OCI-LY7 (cell line): ENCODE data around the gene ARMC9. TPM values are rescaled to one million over a fixed set of nuclear protein-coding genes. Genes with fewer than 3 reads are reported as not detected.

Experiments
- BruUV-seq: library from RNA; stranded (reverse); fragments of 400-500 nt; replicated peaks from 2 replicates; lab custom pipeline; 2021; lab: Mats Ljungman, UMichigan
- CTCF ChIA-PET: fragments of 300-600 bp; sonication (Branson Sonifier 250); formaldehyde crosslinking; loops from one replicate; lab custom pipeline; 2022; ENCODE audit warnings: antibody characterized with exemption; ENCODE audit not compliant: unreplicated experiment; lab: Charles Lee
- POLR2A ChIA-PET: fragments of 300-600 bp; sonication (Branson Sonifier 250); formaldehyde crosslinking; loops from one replicate; lab custom pipeline; 2022; ENCODE audit warnings: antibody characterized with exemption; lab: Charles Lee
- DNase-seq: peaks from one replicate; pipeline ENCODE4 v3.0.0-alpha.2; 2015; ENCODE audit warnings: low spot score
- H2AFZ ChIP-seq: fragments of 200-600 bp; sonication (generic), shearing (Covaris generic); 2 replicates; pipeline ENCODE4 v1.6.1; 2014; ENCODE audit warnings: mild to moderate bottlenecking, antibody characterized with exemption, low read length, moderate library complexity
- H3K27ac ChIP-seq: fragments of 200-600 bp; sonication (generic); 2 replicates; pipeline ENCODE4 v1.5.1; 2014; ENCODE audit warnings: mixed run types, low read depth, mild to moderate bottlenecking, moderate library complexity, low read length, inconsistent platforms; ENCODE audit not compliant: poor library complexity, severe bottlenecking
- H3K36me3 ChIP-seq: fragments of 200-600 bp; sonication (generic); 2 replicates; pipeline ENCODE4 v1.6.1; 2014; ENCODE audit warnings: mild to moderate bottlenecking, antibody characterized with exemption, low read length, moderate library complexity, mixed read lengths; ENCODE audit not compliant: insufficient read depth
- H3K4me1 ChIP-seq: fragments of 200-600 bp; sonication (generic); 2 replicates; pipeline ENCODE4 v1.5.1; 2014; ENCODE audit warnings: mild to moderate bottlenecking, low read length; ENCODE audit not compliant: insufficient read depth, poor library complexity, severe bottlenecking
- H3K4me2 ChIP-seq: fragments of 200-600 bp; sonication (generic); 2 replicates; pipeline ENCODE4 v1.6.1; 2014; ENCODE audit warnings: mild to moderate bottlenecking, low read length
- H3K4me3 ChIP-seq: fragments of 200-600 bp; sonication (generic); 2 replicates; pipeline ENCODE4 v1.5.1; 2014; ENCODE audit warnings: mild to moderate bottlenecking, low read depth, low read length; ENCODE audit not compliant: poor library complexity, severe bottlenecking
- H3K79me2 ChIP-seq: fragments of 200-600 bp; sonication (generic); 2 replicates; pipeline ENCODE4 v1.6.1; 2016; ENCODE audit warnings: low read depth, mild to moderate bottlenecking, low read length, moderate library complexity, mixed read lengths; ENCODE audit not compliant: insufficient read depth
- H3K9me2 ChIP-seq: fragments of 200-600 bp; sonication (generic); 2 replicates; pipeline ENCODE4 v1.6.1; 2016; ENCODE audit warnings: mild to moderate bottlenecking, low read length, mixed read lengths; ENCODE audit not compliant: insufficient read depth
- H3K9me3 ChIP-seq: fragments of 200-600 bp; sonication (generic); 2 replicates; pipeline ENCODE4 v1.6.1; 2014; ENCODE audit warnings: mild to moderate bottlenecking, mixed run types, low read length, mixed read lengths
- H4K20me1 ChIP-seq: fragments of 200-600 bp; sonication (generic); 2 replicates; pipeline ENCODE4 v1.6.1; 2014; ENCODE audit warnings: mild to moderate bottlenecking, antibody characterized with exemption, low read length, moderate library complexity, mixed read lengths; ENCODE audit not compliant: insufficient read depth
- EZH2phosphoT487 ChIP-seq: fragments of 200-600 bp; sonication (generic); IDR thresholded peaks from 2 replicates; pipeline ENCODE4 v1.6.1; 2018; ENCODE audit warnings: low read depth, borderline replicate concordance, mild to moderate bottlenecking, mixed run types, antibody characterized with exemption, low read length, moderate library complexity, mixed read lengths
- intact Hi-C: fragments of 100-400 bp; cut with micrococcal nuclease; formaldehyde crosslinking; loops from one replicate; pipeline ENCODE4 v1.10.0; 2022; ENCODE audit not compliant: unreplicated experiment
- total RNA-seq, 2 experiments: library from RNA; depleted of rRNA in 1 of 2; stranded (reverse); fragments of >200 nt in 1 of 2; shearing (Covaris generic) in 1 of 2; gene quantifications; 2 replicates each; pipeline ENCODE4 v1.2.3, GENCODE V29; 2014 to 2022
- TF ChIP-seq, protein P1 (sequence below): fragments of 200-600 bp; sonication (generic); conservative IDR thresholded peaks from 2 replicates; pipeline ENCODE4 v1.5.1; 2014; ENCODE audit warnings: mild to moderate bottlenecking, antibody characterized with exemption, low read length, moderate library complexity, mixed read lengths

ARMC9 gene
- total RNA-seq, 2 experiments from 2014 or later = 6.6 to 12.2 TPM

DNA sequence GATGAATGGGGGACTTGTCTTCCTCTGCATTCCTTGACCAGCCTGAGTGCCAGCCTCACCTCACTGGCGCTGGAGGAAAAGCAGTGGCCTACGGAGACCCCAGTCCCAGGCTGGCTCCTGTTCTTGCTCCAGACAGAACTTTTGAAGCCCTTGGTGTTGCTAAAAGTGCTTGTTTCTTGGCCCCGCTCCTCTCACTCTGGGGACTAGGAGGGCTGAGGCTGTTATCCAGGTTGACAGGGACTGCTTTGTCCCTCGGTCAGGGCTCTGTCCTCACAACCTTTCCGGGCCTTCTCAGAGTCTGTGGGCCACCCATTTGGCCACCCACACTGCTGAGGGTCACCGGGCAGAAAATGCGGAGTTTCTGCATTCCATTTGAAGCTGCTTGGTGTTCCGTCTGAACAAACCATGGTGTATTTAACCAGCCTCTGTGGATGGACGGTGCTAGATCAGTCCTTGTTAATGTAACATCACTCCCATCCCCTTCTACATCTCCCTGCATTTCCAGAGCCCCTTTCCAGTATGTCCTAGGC is 222.7 kb downstream of the ARMC9 start:
- no peaks in the 10 kb centered on the region for H3K9me3 ChIP-seq
- H3K79me2 ChIP-seq = no peaks in the 10 kb centered on the region
- POLR2A ChIA-PET = no interaction called here
- no peak for DNase-seq
- BruUV-seq = no TSS peak
- intact Hi-C loops = no loop called here
- H3K27ac ChIP-seq = no peak overlapping the region
- CTCF ChIA-PET = no interaction called here
- no peaks in the 10 kb centered on the region for H3K36me3 ChIP-seq
- H3K9me2 ChIP-seq = no peaks in the 10 kb centered on the region
- H3K4me1 ChIP-seq = no peaks in the 10 kb centered on the region
- H2AFZ ChIP-seq = no peak overlapping the region
- H3K4me3 ChIP-seq = no peak overlapping the region
- H3K4me2 ChIP-seq = no peak overlapping the region
- TF ChIP-seq, protein P1, sequence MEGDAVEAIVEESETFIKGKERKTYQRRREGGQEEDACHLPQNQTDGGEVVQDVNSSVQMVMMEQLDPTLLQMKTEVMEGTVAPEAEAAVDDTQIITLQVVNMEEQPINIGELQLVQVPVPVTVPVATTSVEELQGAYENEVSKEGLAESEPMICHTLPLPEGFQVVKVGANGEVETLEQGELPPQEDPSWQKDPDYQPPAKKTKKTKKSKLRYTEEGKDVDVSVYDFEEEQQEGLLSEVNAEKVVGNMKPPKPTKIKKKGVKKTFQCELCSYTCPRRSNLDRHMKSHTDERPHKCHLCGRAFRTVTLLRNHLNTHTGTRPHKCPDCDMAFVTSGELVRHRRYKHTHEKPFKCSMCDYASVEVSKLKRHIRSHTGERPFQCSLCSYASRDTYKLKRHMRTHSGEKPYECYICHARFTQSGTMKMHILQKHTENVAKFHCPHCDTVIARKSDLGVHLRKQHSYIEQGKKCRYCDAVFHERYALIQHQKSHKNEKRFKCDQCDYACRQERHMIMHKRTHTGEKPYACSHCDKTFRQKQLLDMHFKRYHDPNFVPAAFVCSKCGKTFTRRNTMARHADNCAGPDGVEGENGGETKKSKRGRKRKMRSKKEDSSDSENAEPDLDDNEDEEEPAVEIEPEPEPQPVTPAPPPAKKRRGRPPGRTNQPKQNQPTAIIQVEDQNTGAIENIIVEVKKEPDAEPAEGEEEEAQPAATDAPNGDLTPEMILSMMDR = no peak
- no peak for TF ChIP-seq EZH2phosphoT487
- H4K20me1 ChIP-seq = no peaks in the 10 kb centered on the region

DNA sequence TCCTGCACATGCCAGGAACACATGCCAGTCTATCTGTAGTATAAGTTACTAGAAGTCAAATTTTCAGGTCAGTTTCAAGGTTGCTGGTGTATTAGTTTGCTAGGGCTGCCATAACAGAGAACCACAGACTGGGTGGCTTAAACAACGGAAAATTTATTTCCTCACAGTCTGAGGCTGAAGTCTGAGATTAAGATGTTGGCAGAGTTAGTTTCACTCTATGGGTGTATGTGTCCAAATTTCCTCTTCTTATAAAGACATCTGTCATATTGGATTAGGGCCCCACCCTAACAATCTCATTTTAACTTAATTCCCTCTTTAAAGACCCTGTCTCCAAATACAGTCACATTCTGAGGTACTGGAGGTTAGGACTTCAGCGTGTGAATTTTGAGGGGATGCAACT is 223.6 kb downstream of the ARMC9 start:
- Histone ChIP-seq H3K79me2 (no peaks in the 10 kb centered on the region), H3K4me3 (no peak overlapping the region), H2AFZ (no peak overlapping the region), H3K9me2 (no peaks in the 10 kb centered on the region), H3K9me3 (no peaks in the 10 kb centered on the region), H3K4me1 (no peaks in the 10 kb centered on the region), H3K36me3 (no peaks in the 10 kb centered on the region), H3K4me2 (no peak overlapping the region), H4K20me1 (no peaks in the 10 kb centered on the region), H3K27ac (no peak overlapping the region)
- ChIA-PET POLR2A (no interaction called here), CTCF (no interaction called here)
- BruUV-seq = no TSS peak
- TF ChIP-seq, protein P1 = no peak
- TF ChIP-seq EZH2phosphoT487 = no peak
- DNase-seq = no peak
- intact Hi-C loops = no loop called here

DNA sequence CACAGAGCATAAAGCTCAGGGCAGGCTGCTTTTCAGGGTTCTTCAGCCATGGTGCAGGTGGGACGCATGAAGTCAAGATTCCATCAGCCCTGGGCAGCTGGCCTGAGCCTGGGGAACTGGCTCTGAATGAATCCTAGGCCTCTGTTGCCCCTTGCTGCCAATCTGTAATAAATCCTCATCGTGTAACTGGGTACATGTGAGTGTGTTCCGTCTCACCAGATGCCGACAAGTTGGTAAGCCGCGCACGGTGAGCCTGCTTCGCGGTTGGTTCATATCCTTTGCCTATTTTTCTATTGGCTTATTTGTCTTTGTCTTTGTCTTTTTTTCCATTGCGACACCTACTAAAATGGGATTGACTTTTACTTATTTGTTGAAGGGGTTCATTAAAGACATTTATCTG is 224.7 kb downstream of the ARMC9 start:
- H3K4me1 ChIP-seq = no peaks in the 10 kb centered on the region
- H3K27ac ChIP-seq = no peak overlapping the region
- no peak overlapping the region for H3K4me3 ChIP-seq
- H3K36me3 ChIP-seq = no peaks in the 10 kb centered on the region
- H3K4me2 ChIP-seq = no peak overlapping the region
- ChIA-PET POLR2A (interaction anchor here (0.6 kb wide), 2 partner anchors 193 to 218 kb away, joined by 4 to 8 read pairs; no protein-coding TSS in a partner anchor), CTCF (no interaction called here)
- H4K20me1 ChIP-seq = no peaks in the 10 kb centered on the region
- H3K79me2 ChIP-seq = no peaks in the 10 kb centered on the region
- no peaks in the 10 kb centered on the region for H3K9me2 ChIP-seq
- H3K9me3 ChIP-seq = no peaks in the 10 kb centered on the region
- no peak for TF ChIP-seq EZH2phosphoT487
- TF ChIP-seq, protein P1 = no peak
- no TSS peak for BruUV-seq
- no peak overlapping the region for H2AFZ ChIP-seq
- DNase-seq = no peak
- intact Hi-C loops = no loop called here
